ENCODE measurements around the gene SRL. TPM values are rescaled to one million over a fixed set of nuclear protein-coding genes. Genes with fewer than 3 reads are reported as not detected.

SRL gene
- total RNA-seq, 4 donors from 2014 or later = 0.35 to 1.7 (median 0.63) TPM

GRCh38 chr16:4204521-4204920 lies 37.4 kb downstream of the SRL start:
- Histone ChIP-seq H3K4me1 (no peaks in the 10 kb centered on the region), H3K27me3 (no peaks in the 10 kb centered on the region), H3K4me3 (no peak overlapping the region), H3K9me3 (no peaks in the 10 kb centered on the region), H3K36me3 (no peaks in the 10 kb centered on the region), H3K27ac (no peak overlapping the region)
- no peak for DNase-seq
- TF ChIP-seq POLR2A (IDR thresholded peaks at IDR 0.05) (no peak), CTCF (IDR thresholded peaks at IDR 0.05) (no peak)

- Histone ChIP-seq H3K4me3 (no peak overlapping the region), H3K9me3 (no peaks in the 10 kb centered on the region), H3K27ac (no peak overlapping the region), H3K27me3 (no peaks in the 10 kb centered on the region), H3K4me1 (no peaks in the 10 kb centered on the region), H3K36me3 (no peaks in the 10 kb centered on the region)
- TF ChIP-seq CTCF (IDR thresholded peaks at IDR 0.05) (no peak), POLR2A (IDR thresholded peaks at IDR 0.05) (no peak)
- no peak for DNase-seq
These were observed 38.1 kb downstream of the SRL start for GRCh38 chr16:4203748-4204147.

GRCh38 chr16:4202615-4203345 lies 39.1 kb downstream of the SRL start:
- no peaks in the 10 kb centered on the region for H3K9me3 ChIP-seq
- TF ChIP-seq POLR2A (IDR thresholded peaks at IDR 0.05) = no peak
- no peak for TF ChIP-seq CTCF (IDR thresholded peaks at IDR 0.05)
- no peaks in the 10 kb centered on the region for H3K27me3 ChIP-seq
- H3K4me3 ChIP-seq = no peak overlapping the region
- H3K4me1 ChIP-seq = no peaks in the 10 kb centered on the region
- DNase-seq = no peak
- no peaks in the 10 kb centered on the region for H3K36me3 ChIP-seq
- H3K27ac ChIP-seq = no peak overlapping the region

- no peak for DNase-seq
- Histone ChIP-seq H3K4me1 (no peaks in the 10 kb centered on the region), H3K4me3 (no peak overlapping the region), H3K27ac (no peak overlapping the region), H3K27me3 (no peaks in the 10 kb centered on the region), H3K36me3 (no peaks in the 10 kb centered on the region), H3K9me3 (no peaks in the 10 kb centered on the region)
- no peak for TF ChIP-seq CTCF (IDR thresholded peaks at IDR 0.05)
These were observed 41.1 kb downstream of the SRL start for GRCh38 chr16:4200781-4201137.

- Histone ChIP-seq H3K9me3 (no peaks in the 10 kb centered on the region), H3K27me3 (no peaks in the 10 kb centered on the region), H3K36me3 (no peaks in the 10 kb centered on the region), H3K4me3 (no peak overlapping the region), H3K27ac (no peak overlapping the region), H3K4me1 (no peaks in the 10 kb centered on the region)
- peak; percentile 37 to 87 (median 86) for DNase-seq
- TF ChIP-seq POLR2A (IDR thresholded peaks at IDR 0.05) (no peak), CTCF (IDR thresholded peaks at IDR 0.05) (peak in 4 of 6 experiments; percentile 56 to 95 (median 85))
These were observed 41.7 kb downstream of the SRL start for GRCh38 chr16:4200000-4200780.
